CD4-positive, alpha-beta T cell treated with Interleukin-6 at 100 ng/mL for 8 hours (primary cell): ENCODE results near the gene CARD14.
"Not testable (repeated sequence)": the region's sequence is repeated elsewhere in the genome, so short reads cannot be mapped to it uniquely, and the experiment has no call there.

Experiments
- DNase-seq: peaks from one replicate; pipeline ENCODE4 v3.0.0-alpha.2; 2020; ENCODE audit warnings: mixed read lengths, low spot score

Gene CARD14

GRCh38 chr17:80151333-80151732 is 18.5 kb upstream of the CARD14 start:
- no peak for DNase-seq

GRCh38 chr17:80152081-80152702 is 17.6 kb upstream of the CARD14 start:
- no peak for DNase-seq

GRCh38 chr17:80153004-80153403 is 16.8 kb upstream of the CARD14 start:
- no peak for DNase-seq

GRCh38 chr17:80154166-80154565 is 15.7 kb upstream of the CARD14 start:
- DNase-seq: no peak

GRCh38 chr17:80155600-80155999 is 14.2 kb upstream of the CARD14 start:
- DNase-seq: not testable (repeated sequence)

GRCh38 chr17:80158846-80159245 is 11.0 kb upstream of the CARD14 start:
- DNase-seq: no peak

GRCh38 chr17:80160536-80160935 is 9.3 kb upstream of the CARD14 start:
- DNase-seq: no peak

- DNase-seq: no peak
Observed at GRCh38 chr17:80163336-80163735, 6.5 kb upstream of the CARD14 start.

- no peak for DNase-seq
Observed at GRCh38 chr17:80164185-80164584, 5.6 kb upstream of the CARD14 start.

- DNase-seq: no peak
Observed at GRCh38 chr17:80166446-80166845, 3.4 kb upstream of the CARD14 start.

- DNase-seq: no peak
Observed at GRCh38 chr17:80168371-80168770, 1.5 kb upstream of the CARD14 start.

- no peak for DNase-seq
Observed at GRCh38 chr17:80169107-80169506, 723 bp upstream of the CARD14 start.

GRCh38 chr17:80171681-80172080 is 1.9 kb downstream of the CARD14 start:
- DNase-seq: no peak

- no peak for DNase-seq
Observed at GRCh38 chr17:80173126-80173525, 3.3 kb downstream of the CARD14 start.

GRCh38 chr17:80173916-80174315 is 4.1 kb downstream of the CARD14 start:
- no peak for DNase-seq

GRCh38 chr17:80176757-80177156 is 6.9 kb downstream of the CARD14 start:
- DNase-seq: no peak

GRCh38 chr17:80177986-80178595 is 8.3 kb downstream of the CARD14 start:
- no peak for DNase-seq

- DNase-seq: no peak
Observed at GRCh38 chr17:80180192-80180591, 10.4 kb downstream of the CARD14 start.

GRCh38 chr17:80181431-80181830 is 11.6 kb downstream of the CARD14 start:
- DNase-seq: no peak

- no peak for DNase-seq
Observed at GRCh38 chr17:80182118-80182844, 12.5 kb downstream of the CARD14 start.

- no peak for DNase-seq
Observed at GRCh38 chr17:80182845-80183223, 13.0 kb downstream of the CARD14 start.

- no peak for DNase-seq
Observed at GRCh38 chr17:80183581-80184422, 14.0 kb downstream of the CARD14 start.

GRCh38 chr17:80184423-80184714 is 14.5 kb downstream of the CARD14 start:
- no peak for DNase-seq
